RWPE2 (cell line): ENCODE data around the gene MAB21L3.
A peak's percentile ranks its signal among the peaks of the same experiment; 100 is the strongest.

ENCODE experiments used
- ATAC-seq: fragments of 200-7000 bp; cut with Tn5 transposase; 3 replicates; pipeline ENCODE4 v1.9.1; 2021; ENCODE audit warnings: low read depth
- DNase-seq: peaks from one replicate; pipeline ENCODE4 v3.0.0-alpha.2; 2020; ENCODE audit warnings: low spot score
- H3K27ac ChIP-seq: fragments of 450-650 bp; 2 replicates; pipeline ENCODE4 v1.5.1; 2017; ENCODE audit warnings: mild to moderate bottlenecking; ENCODE audit not compliant: poor library complexity, severe bottlenecking
- H3K27me3 ChIP-seq: fragments of 250-450 bp; sonication (Bioruptor Pico); 2 replicates; pipeline ENCODE4 v1.5.1; 2021; ENCODE audit warnings: mild to moderate bottlenecking, moderate library complexity; ENCODE audit not compliant: insufficient read depth, poor library complexity, severe bottlenecking
- H3K36me3 ChIP-seq: fragments of 250-450 bp; sonication (Bioruptor Pico); 2 replicates; pipeline ENCODE4 v1.5.1; 2020; ENCODE audit warnings: low read depth, mild to moderate bottlenecking, moderate library complexity
- H3K4me1 ChIP-seq: fragments of 250-450 bp; sonication (Bioruptor Pico); 2 replicates; pipeline ENCODE4 v1.5.1; 2021; ENCODE audit warnings: mild to moderate bottlenecking, moderate library complexity; ENCODE audit not compliant: insufficient read depth, poor library complexity, severe bottlenecking
- H3K4me3 ChIP-seq: fragments of 250-450 bp; sonication (Bioruptor Pico); 2 replicates; pipeline ENCODE4 v1.5.1; 2021; ENCODE audit warnings: mild to moderate bottlenecking, moderate library complexity; ENCODE audit not compliant: severe bottlenecking
- H3K9me3 ChIP-seq: fragments of 250-450 bp; sonication (Bioruptor Pico); 2 replicates; pipeline ENCODE4 v1.5.1; 2021; ENCODE audit warnings: mild to moderate bottlenecking, moderate library complexity; ENCODE audit not compliant: severe bottlenecking
- TF ChIP-seq, protein P1 (sequence below): fragments of 450-650 bp; IDR thresholded peaks from one replicate; pipeline ENCODE4 v1.5.1; 2017; ENCODE audit warnings: mild to moderate bottlenecking, moderate library complexity; ENCODE audit not compliant: poor library complexity, severe bottlenecking

MAB21L3 gene

DNA sequence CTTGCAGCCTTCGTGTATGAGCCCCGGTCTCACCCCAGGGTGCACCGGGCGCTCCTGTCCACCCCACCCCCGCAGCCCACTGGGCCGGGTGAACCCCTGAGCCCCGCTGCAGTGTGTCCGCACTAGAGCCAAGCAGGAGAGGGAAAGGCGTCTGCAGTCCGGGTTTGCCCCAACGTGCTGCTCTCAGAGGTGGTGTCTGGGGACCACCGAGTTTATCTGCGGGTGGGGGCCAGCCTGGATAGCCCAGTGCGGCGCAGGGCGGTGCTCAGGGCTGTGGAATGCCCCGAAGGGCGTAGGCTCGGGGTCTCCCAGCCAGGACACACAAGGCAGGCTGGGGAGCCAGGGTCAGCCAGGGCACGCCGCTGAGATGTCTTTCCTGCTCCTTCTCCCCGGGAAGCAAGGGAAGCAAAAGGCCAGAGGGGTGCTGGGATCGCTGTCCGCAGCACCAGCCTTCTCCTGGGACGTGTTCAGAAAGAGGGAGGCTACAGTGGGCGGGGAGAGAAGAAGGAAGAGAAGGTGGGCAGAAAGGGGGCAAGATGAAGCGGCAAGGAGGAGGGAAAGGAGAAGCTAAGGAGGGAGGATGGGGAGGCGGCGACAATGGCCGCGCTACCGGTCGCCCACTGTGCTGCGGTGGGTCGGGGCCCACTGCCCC lies 56.6 kb downstream of the MAB21L3 start:
- DNase-seq (no peak), ATAC-seq (no peak)
- H3K4me1 ChIP-seq: no peaks in the 10 kb centered on the region
- TF ChIP-seq, protein P1, sequence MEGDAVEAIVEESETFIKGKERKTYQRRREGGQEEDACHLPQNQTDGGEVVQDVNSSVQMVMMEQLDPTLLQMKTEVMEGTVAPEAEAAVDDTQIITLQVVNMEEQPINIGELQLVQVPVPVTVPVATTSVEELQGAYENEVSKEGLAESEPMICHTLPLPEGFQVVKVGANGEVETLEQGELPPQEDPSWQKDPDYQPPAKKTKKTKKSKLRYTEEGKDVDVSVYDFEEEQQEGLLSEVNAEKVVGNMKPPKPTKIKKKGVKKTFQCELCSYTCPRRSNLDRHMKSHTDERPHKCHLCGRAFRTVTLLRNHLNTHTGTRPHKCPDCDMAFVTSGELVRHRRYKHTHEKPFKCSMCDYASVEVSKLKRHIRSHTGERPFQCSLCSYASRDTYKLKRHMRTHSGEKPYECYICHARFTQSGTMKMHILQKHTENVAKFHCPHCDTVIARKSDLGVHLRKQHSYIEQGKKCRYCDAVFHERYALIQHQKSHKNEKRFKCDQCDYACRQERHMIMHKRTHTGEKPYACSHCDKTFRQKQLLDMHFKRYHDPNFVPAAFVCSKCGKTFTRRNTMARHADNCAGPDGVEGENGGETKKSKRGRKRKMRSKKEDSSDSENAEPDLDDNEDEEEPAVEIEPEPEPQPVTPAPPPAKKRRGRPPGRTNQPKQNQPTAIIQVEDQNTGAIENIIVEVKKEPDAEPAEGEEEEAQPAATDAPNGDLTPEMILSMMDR: no peak
- H3K27ac ChIP-seq: no peak overlapping the region
- H3K27me3 ChIP-seq: no peaks in the 10 kb centered on the region
- no peaks in the 10 kb centered on the region for H3K36me3 ChIP-seq
- no peaks in the 10 kb centered on the region for H3K9me3 ChIP-seq
- peak overlapping the region; percentile 26 for H3K4me3 ChIP-seq

DNA sequence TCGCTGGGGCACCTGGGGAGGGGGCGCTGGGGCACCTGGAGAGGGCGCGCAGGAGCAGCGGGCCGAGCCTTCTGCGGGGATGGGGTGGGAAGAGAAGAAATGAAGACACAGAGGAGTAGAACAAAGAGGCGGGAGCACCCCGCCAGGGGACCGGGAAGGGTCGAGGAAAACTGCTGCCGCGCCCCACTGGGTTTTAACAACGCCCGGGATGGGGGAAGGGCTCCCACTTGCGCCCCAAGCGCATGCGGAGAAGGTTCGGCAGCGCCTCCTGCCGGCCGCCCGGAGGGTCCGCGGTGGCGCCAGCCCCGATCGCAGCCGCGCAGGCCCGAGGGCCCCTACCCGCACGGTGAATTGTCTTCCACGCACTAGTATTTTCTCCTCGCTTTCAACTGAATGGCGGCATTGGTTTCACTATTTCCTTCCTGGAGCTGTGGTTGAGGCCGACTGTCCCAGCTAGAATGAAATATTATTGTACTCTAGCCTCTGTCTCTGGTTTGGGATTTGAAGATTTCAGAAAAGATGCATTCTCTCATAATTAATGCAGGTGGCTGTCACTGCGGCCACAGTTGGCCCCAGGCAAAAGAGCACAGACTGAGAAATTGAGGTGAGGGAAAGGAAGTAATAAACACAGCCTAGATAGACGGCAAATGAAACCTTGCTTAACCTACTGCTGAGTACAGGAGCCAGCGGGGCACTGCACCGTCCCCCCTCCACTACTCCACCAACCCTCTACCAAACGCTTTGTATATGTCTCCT lies 57.3 kb downstream of the MAB21L3 start:
- Histone ChIP-seq H3K36me3 (no peaks in the 10 kb centered on the region), H3K9me3 (no peaks in the 10 kb centered on the region), H3K4me1 (no peaks in the 10 kb centered on the region), H3K27me3 (no peaks in the 10 kb centered on the region), H3K27ac (no peak overlapping the region), H3K4me3 (peak overlapping the region; percentile 26)
- DNase-seq (no peak), ATAC-seq (peak; percentile 68)
- TF ChIP-seq, protein P1: peak; percentile 79

DNA sequence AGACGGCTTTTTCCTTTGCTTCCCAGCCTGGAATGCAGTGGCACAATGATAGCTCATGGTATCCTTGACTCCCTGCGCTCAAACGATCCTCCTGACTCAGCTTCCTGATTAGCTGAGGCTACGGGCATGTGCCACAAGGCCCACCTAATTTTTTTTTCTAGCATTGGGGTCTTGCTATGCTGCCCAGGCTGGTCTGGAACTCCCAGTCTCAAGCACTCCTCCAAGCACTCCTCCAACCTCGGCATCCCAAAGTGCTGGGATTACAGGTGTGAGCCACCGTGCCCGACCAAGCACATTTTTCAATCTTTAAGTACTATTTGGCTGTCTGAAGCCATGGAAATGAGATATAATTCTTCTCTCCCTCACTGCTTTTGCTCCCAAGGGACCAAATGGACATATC lies 58.7 kb downstream of the MAB21L3 start:
- H3K4me3 ChIP-seq: no peak overlapping the region
- no peaks in the 10 kb centered on the region for H3K4me1 ChIP-seq
- no peaks in the 10 kb centered on the region for H3K9me3 ChIP-seq
- no peaks in the 10 kb centered on the region for H3K36me3 ChIP-seq
- H3K27me3 ChIP-seq: no peaks in the 10 kb centered on the region
- TF ChIP-seq, protein P1: no peak
- ATAC-seq (no peak), DNase-seq (no peak)
- no peak overlapping the region for H3K27ac ChIP-seq

DNA sequence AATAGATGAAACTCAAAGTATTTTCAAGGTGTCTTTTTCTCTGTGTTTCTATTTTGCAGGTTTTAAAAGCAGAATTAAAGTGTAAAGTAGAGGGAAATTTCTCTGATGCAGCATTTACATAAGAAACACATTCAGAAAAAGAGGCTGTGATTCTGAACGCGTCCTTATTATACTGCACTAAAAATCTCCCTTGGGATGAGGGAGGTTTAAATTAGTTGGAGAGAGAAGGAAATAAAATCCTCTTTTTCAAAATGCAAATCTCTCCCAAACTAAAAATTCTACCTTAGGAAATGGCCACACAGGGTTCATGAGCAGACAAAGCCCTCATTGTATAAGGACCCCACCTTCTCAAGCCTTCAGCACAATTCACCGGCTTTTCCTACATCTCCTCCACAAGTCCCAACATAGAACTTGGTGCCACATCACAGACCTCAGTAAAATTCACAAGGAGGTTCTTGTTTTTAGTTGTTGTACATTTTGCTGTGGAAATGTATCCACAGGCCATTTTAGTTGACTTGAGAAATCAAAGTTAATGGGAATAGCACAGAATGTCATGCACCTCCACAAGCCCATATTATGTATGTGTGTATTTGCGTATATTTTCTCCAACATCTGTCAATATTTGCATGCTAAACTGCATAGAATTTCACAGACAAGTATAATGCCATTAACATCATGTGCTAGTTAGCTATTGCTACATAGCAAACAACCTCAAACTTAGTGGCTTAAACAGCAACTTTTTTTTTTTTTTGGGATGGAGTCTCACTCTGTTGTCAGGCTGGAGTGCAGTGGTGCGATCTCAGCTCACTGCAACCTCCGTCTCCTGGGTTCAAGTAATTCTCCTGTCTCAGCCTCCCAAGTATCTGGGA lies 59.8 kb downstream of the MAB21L3 start:
- no peak overlapping the region for H3K27ac ChIP-seq
- no peak for ATAC-seq
- no peak overlapping the region for H3K4me3 ChIP-seq
- no peak for DNase-seq
- H3K36me3 ChIP-seq: no peaks in the 10 kb centered on the region
- H3K9me3 ChIP-seq: no peaks in the 10 kb centered on the region
- no peaks in the 10 kb centered on the region for H3K27me3 ChIP-seq
- TF ChIP-seq, protein P1: no peak
- H3K4me1 ChIP-seq: no peaks in the 10 kb centered on the region
